HEK293 (cell line): ENCODE measurements around the gene WWOX.

Experiments
- ZNF140 ChIP-seq: fragments of 450-650 bp; formaldehyde crosslinking; IDR thresholded peaks from 2 replicates; pipeline ENCODE4 v1.5.1; 2016; ENCODE audit warnings: missing biosample characterization, missing genetic modification characterization
- ZNF660 ChIP-seq: fragments of 450-650 bp; IDR thresholded peaks from 2 replicates; pipeline ENCODE4 v1.5.1; 2018; ENCODE audit warnings: missing biosample characterization, mild to moderate bottlenecking, missing genetic modification characterization
- ZNF768 ChIP-seq: fragments of 450-650 bp; formaldehyde crosslinking; IDR thresholded peaks from 2 replicates; pipeline ENCODE4 v1.5.1; 2018; ENCODE audit warnings: missing biosample characterization, mild to moderate bottlenecking, missing genetic modification characterization
- ZNF830 ChIP-seq: fragments of 450-650 bp; IDR thresholded peaks from 2 replicates; pipeline ENCODE4 v1.5.0; 2018; ENCODE audit warnings: missing biosample characterization, missing genetic modification characterization, low read depth, mild to moderate bottlenecking, moderate library complexity
- TF ChIP-seq, protein P1 (sequence below): fragments of 450-650 bp; formaldehyde crosslinking; IDR thresholded peaks from 2 replicates; pipeline ENCODE4 v1.5.1; 2016; ENCODE audit warnings: missing biosample characterization, missing genetic modification characterization
- TF ChIP-seq, protein P2 (sequence below): fragments of 450-650 bp; formaldehyde crosslinking; IDR thresholded peaks from 2 replicates; pipeline ENCODE4 v1.5.1; 2016; ENCODE audit warnings: missing biosample characterization, missing genetic modification characterization

DNA sequence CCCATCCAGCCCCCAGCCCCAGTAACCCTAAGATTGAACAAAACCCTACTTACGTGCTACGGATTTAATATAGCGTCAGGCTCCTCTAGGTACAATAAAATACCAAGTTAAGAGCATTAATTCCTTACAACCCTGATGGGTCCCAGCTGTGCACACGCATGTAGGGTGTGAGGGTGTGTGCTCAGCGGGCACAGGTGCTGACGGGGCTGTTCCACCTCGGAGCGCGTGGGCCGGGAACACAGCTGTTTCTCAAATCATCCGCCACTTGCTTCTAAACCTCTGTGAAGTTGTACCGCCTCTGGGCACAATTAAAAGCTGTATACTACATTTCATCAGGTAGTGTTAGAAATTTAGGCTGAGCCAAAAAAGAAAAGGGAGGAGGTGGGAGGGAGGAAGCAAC lies 1022.5 kb downstream of the WWOX start:
- TF ChIP-seq, protein P1, sequence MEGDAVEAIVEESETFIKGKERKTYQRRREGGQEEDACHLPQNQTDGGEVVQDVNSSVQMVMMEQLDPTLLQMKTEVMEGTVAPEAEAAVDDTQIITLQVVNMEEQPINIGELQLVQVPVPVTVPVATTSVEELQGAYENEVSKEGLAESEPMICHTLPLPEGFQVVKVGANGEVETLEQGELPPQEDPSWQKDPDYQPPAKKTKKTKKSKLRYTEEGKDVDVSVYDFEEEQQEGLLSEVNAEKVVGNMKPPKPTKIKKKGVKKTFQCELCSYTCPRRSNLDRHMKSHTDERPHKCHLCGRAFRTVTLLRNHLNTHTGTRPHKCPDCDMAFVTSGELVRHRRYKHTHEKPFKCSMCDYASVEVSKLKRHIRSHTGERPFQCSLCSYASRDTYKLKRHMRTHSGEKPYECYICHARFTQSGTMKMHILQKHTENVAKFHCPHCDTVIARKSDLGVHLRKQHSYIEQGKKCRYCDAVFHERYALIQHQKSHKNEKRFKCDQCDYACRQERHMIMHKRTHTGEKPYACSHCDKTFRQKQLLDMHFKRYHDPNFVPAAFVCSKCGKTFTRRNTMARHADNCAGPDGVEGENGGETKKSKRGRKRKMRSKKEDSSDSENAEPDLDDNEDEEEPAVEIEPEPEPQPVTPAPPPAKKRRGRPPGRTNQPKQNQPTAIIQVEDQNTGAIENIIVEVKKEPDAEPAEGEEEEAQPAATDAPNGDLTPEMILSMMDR (tag by site-specific recombination): no peak
- TF ChIP-seq ZNF768 (tag by site-specific recombination) (no peak), ZNF660 (no peak), ZNF140 (tag by site-specific recombination) (no peak), ZNF830 (no peak)
- TF ChIP-seq, protein P2, sequence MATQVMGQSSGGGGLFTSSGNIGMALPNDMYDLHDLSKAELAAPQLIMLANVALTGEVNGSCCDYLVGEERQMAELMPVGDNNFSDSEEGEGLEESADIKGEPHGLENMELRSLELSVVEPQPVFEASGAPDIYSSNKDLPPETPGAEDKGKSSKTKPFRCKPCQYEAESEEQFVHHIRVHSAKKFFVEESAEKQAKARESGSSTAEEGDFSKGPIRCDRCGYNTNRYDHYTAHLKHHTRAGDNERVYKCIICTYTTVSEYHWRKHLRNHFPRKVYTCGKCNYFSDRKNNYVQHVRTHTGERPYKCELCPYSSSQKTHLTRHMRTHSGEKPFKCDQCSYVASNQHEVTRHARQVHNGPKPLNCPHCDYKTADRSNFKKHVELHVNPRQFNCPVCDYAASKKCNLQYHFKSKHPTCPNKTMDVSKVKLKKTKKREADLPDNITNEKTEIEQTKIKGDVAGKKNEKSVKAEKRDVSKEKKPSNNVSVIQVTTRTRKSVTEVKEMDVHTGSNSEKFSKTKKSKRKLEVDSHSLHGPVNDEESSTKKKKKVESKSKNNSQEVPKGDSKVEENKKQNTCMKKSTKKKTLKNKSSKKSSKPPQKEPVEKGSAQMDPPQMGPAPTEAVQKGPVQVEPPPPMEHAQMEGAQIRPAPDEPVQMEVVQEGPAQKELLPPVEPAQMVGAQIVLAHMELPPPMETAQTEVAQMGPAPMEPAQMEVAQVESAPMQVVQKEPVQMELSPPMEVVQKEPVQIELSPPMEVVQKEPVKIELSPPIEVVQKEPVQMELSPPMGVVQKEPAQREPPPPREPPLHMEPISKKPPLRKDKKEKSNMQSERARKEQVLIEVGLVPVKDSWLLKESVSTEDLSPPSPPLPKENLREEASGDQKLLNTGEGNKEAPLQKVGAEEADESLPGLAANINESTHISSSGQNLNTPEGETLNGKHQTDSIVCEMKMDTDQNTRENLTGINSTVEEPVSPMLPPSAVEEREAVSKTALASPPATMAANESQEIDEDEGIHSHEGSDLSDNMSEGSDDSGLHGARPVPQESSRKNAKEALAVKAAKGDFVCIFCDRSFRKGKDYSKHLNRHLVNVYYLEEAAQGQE (tag by site-specific recombination): no peak
